GM21367 (cell line): ENCODE data around the gene COL20A1.

Experiments
- ATAC-seq: cut with Tn5 transposase; IDR thresholded peaks from one replicate; pipeline ENCODE4 v1.9.1; 2021; ENCODE audit not compliant: unreplicated experiment

Gene COL20A1

DNA sequence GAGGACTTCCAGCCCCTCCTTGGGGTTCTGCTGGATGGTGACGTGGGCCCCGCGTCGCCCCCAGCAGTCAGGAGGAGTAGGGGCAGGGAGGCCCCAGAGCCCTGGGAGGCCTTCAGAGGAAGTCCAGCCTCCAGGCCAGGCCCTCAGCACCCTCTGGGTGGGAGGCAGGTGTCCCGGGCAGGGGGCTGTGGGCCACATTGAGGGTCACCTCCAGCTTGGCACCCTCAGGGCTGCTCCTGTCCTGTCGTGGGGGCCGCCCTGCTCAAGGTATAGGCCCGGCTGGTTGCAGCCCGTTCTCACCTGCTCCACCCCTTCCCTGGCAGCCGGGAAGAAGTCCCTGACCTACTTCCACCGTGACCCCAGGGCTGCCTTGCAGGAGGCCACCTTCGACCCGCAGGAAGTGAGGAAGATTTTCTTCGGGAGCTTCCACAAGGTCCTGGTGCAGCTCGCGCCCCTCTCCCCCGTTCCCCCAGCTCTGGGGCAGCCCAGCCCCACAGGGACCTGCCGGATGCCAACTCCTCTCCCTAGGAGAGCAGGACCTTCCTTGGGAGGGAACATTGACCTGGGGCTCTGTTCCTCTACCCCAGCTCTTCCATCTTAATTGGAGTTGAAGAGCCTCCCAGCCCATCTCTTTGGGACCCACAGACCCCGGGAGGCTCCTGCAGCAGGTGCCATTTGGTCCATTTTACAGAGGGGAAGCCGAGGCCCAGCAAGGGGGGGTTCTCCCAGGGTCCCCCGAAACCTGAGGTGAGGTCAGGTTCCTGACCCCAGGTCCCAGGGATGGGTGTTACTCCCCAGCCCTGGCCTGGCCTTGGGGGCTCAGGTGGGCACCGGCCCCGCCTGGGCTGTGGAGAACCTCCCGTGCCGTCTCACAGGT lies 26.4 kb downstream of the COL20A1 start:
- ATAC-seq: no peak

GRCh38 chr20:63320041-63320511 lies 27.1 kb downstream of the COL20A1 start:
- no peak for ATAC-seq

GRCh38 chr20:63320616-63321147 lies 27.7 kb downstream of the COL20A1 start:
- ATAC-seq: no peak

DNA sequence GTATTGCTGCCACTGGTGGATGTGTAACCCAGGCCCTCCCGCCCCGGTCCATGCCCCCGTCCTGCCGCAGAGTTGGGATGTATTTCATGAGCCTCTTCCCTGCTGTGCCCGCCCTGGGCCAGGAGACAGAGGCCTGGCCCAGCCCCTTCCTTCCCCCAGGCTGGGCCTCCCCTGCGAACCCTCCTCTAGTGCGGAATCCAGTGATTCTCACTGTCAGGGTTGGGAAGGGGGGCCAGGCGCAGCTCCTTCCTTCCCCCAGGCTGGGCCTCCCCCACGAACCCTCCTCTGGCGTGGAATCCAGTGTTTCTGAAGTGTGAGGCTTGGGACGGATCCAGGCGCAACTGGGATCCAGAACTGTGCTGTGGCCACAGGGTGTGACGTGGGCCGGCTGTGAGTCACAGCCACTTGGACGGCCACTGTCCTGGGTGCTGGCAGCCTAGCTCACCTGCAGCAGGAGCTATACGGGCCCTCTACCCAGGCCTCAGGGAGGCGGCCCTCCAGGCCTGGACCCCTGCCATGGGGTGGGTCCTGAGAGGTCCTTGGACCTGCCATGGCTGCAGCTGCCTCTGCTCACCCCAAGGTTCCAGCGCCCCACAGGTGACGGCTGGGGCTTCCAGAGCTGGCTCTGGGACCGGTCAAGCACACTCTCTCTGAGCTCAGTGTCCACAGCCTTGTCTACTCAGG lies 28.3 kb downstream of the COL20A1 start:
- no peak for ATAC-seq

GRCh38 chr20:63322146-63322932 lies 29.4 kb downstream of the COL20A1 start:
- no peak for ATAC-seq

- ATAC-seq: no peak
These were observed 29.9 kb downstream of the COL20A1 start for GRCh38 chr20:63322933-63323273.

DNA sequence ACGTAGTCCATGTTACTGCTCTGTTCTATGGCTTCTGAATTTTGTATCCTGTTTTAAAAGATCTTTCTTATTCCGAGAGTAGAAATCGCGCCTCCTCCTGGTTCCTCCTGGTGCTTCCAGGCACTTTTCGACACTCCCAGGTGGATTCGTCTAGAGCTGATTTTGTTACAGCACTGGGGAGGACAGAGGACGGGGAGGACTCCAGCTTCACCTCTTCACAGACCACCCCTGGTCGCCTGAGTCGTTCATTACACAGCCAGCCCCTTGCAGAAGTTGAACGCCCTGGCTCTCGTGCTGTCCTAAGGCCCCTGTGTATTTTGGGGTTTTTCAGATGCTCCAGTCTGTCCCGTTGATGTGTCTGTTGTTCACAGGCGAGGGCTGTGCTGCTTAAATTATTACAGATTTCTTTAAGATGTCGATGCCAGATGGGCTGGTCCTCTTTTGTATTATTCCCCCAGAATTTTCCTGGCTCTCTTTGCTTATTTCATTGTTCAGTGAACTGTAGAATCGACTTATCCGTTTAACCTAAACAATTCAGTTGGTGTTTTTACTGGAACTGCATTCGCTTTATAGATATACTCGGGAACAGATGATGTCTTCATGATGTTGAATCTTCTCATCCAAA lies 30.5 kb downstream of the COL20A1 start:
- no peak for ATAC-seq

DNA sequence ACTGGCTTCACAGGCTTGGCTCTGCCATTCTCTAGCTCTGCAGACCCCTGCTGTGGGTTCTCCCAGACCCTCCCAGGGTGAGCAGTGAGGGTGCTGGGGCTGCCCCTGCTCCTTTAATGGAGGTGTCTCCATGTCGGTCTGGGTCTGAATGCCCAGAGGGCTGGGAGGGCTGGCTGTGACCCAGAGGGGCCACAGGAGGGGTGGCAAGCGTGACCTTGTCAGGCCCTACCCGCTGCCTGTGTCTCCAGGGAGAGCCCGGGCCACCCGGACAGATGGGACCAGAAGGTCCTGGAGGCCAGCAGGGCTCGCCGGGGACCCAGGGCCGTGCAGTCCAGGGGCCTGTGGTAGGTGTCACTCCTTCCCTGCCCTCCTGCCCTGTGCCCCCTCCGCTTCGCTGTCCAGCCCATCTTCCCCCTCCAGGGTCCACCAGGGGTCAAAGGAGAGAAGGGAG lies 32.1 kb downstream of the COL20A1 start:
- no peak for ATAC-seq

DNA sequence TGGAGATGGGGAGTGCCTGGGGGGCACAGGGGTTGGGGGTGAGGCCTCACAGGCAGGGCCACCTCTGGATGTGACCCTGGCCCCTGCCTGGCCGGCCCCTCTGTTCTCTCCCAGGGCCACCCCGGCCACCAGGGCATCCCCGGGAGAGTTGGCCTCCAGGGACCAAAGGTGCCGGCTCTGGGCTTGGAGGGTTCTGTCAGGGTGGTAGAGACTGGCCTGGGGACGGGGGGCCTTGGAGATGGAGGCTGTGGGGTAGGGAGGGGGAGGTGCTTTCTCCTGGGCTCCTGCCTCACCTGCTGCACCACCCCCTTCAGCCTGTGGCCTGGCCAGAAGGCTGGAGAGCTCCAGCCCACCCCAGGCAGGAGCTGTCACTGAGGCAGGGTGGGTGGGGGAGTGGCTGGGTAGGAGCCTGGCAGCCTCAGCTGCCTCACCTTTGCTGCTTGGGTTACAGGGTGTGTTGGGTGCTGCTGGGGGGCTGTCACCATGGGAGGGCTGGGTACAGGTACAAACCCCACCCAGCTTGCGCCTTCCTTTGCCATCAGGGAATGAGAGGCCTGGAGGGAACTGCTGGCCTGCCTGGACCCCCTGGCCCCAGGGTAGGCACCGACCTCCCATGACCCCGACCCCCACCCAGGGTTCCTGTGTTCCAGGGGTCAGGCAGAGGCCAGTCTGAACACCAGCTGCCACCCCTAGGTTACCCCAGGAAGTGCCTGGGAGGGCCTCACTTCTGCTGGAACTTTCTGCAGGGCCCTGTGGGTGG lies 32.7 kb downstream of the COL20A1 start:
- no peak for ATAC-seq

DNA sequence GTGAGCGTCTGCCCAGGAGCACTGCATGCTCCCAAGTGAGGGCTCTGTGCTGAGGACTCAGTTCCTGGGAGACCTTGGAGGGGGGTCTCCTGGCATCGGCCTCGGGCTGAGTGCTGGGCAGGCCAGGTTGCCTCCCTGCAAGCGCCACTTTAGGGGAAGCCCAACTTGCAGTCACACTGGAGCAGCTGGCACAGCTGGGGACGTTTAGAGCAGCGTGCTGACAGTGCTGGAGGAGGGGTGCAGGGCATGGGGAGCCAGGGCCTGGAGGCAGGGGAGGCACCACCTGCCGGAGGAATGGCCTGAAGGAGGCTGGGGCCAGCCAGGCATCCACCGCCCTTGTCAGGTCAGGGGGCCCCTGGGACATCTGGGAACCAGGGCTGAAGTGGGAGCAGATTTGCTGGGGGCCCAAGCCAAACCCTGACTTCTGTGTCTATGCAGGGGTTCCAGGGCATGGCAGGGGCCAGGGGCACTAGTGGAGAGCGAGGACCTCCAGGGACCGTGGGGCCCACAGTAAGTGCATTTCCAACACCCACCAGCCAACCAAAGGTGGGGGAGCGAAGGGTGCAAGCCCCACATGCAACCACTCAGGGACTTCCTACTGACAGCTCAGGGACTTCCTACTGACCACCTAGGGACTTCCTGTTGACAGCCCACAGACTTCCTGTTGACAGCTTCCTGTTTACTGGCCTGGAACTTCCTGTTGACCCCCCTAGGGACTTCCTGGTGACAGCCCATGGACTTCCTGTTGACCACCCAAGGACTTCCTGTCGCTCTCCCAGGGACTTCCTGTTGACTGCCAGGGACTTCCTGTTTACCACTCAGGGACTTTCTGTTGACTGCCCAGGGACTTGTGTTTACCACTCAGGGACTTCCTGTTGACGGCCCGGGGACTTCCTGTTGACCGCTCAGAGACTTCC lies 33.6 kb downstream of the COL20A1 start:
- no peak for ATAC-seq

DNA sequence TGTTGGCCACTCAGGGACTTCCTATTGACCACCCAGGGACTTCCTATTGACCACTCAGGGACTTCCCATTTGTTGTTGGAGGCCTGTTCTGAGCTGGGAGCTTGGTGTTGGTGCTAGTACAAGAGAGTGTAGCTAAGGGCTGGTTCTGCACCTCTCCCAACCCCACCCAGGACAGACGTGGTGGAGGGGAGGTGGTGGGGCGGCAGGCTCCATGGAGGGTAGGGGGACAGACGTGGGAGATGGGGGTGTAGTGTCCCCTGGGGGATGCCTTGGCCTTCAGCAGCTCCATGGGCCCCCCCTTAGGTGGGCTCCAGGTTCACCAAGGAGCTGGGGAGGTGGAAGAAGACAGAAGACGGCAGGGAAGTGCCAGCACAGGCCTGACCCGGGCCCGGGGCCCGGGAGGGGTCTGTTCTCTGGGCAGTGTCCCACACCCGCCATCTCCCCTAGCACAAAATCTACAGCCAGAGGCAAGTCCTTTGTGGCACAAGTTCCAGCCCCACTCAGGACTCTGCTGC lies 34.3 kb downstream of the COL20A1 start:
- no peak for ATAC-seq

- ATAC-seq: no peak
These were observed 35.2 kb downstream of the COL20A1 start for GRCh38 chr20:63328026-63328700.

DNA sequence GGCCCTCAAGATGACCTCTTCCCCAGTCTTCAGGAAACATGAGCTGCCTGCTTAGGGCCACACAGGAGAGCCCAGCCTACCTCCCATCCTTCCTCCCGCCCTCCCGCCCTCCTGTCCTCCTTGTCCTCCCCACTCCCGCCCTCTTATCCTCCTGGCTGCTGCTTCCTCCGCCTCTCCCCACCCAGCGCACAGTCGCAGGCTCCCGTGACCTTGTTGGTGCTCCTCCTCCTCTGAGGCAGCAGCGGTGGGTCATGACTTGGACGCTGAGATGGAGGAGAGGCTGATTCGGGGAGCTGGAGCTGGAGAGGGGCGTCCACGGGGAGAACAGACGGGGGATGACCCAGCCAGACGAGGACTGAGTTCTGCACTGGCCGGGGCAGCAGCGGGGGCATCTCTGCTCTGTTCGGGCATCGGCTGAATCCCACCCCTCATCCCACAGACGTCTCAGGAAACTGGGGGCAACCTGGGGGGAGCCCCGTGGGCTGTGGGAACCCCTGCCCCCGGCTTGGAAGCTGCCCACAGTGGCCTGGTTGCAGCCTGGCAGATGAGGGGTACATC lies 35.8 kb downstream of the COL20A1 start:
- no peak for ATAC-seq

GRCh38 chr20:63329331-63330083 lies 36.5 kb downstream of the COL20A1 start:
- no peak for ATAC-seq

- no peak for ATAC-seq
These were observed 37.2 kb downstream of the COL20A1 start for GRCh38 chr20:63330084-63330760.

DNA sequence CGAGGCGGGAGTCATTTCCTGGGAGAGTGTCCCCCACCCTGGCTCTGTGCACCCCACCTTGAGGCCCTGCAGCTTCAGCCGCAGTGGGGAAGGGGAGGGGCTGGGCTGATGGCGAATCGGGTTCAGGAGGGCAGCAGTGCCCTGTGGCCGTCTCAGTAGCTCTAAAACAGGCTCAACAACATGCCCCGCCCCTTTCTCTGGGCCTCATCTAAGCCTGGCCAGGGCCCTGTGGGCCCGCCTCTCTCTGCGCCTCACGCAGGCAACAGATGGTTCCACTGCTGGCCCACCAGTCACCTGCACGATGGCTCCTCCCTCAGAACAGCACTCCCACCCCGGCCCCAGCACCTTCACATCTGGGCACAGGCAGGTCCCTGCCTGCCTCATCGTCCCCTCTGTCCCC lies 38.0 kb downstream of the COL20A1 start:
- ATAC-seq: no peak
